DOHH2 (cell line): ENCODE results near the gene NCAPD2.

Experiments used
- H3F3A ChIP-seq: fragments of 200-600 bp; sonication (generic), shearing (Covaris generic); 2 replicates; pipeline ENCODE4 v1.6.0; 2016; ENCODE audit warnings: antibody characterized with exemption, mild to moderate bottlenecking; ENCODE audit not compliant: control insufficient read depth, insufficient read depth
- H3K27ac ChIP-seq: fragments of 200-600 bp; sonication (generic); 2 replicates; pipeline ENCODE4 v1.5.1; 2014; ENCODE audit warnings: low read depth, mild to moderate bottlenecking, low read length, moderate library complexity
- H3K27me3 ChIP-seq: fragments of 200-600 bp; sonication (generic); 2 replicates; pipeline ENCODE4 v1.6.1; 2014; ENCODE audit warnings: mild to moderate bottlenecking, low read length, mixed read lengths; ENCODE audit not compliant: control insufficient read depth
- H3K36me3 ChIP-seq: fragments of 200-600 bp; sonication (generic); 2 replicates; pipeline ENCODE4 v1.6.1; 2014; ENCODE audit warnings: mild to moderate bottlenecking, low read length, moderate library complexity, mixed read lengths; ENCODE audit not compliant: control insufficient read depth
- H3K4me1 ChIP-seq: fragments of 200-600 bp; sonication (generic); 2 replicates; pipeline ENCODE4 v1.6.1; 2014; ENCODE audit warnings: mild to moderate bottlenecking, low read length, mixed read lengths; ENCODE audit not compliant: control insufficient read depth
- H3K4me2 ChIP-seq: fragments of 200-600 bp; sonication (generic); 2 replicates; pipeline ENCODE4 v1.6.0; 2014; ENCODE audit warnings: mild to moderate bottlenecking, low read length, moderate library complexity
- H3K4me3 ChIP-seq: fragments of 200-600 bp; sonication (generic); 2 replicates; pipeline ENCODE4 v1.5.1; 2014; ENCODE audit warnings: mild to moderate bottlenecking, low read length, mixed read lengths
- H3K79me2 ChIP-seq: fragments of 200-600 bp; sonication (generic); 2 replicates; pipeline ENCODE4 v1.6.1; 2014; ENCODE audit warnings: mild to moderate bottlenecking, low read length, mixed read lengths; ENCODE audit not compliant: control insufficient read depth
- H3K9me2 ChIP-seq: fragments of 200-600 bp; sonication (generic); replicated peaks from 2 replicates; pipeline ENCODE4 v1.6.1; 2014; ENCODE audit warnings: mild to moderate bottlenecking, low read length, mixed read lengths; ENCODE audit not compliant: control insufficient read depth
- H3K9me3 ChIP-seq: fragments of 200-600 bp; sonication (generic); 2 replicates; pipeline ENCODE4 v1.6.1; 2014; ENCODE audit warnings: antibody characterized with exemption, low read length, mixed read lengths; ENCODE audit not compliant: control insufficient read depth, insufficient read depth
- H4K20me1 ChIP-seq: fragments of 200-600 bp; sonication (generic); 2 replicates; pipeline ENCODE4 v1.6.0; 2014; ENCODE audit warnings: low read depth, mild to moderate bottlenecking, antibody characterized with exemption, low read length, moderate library complexity; ENCODE audit not compliant: control insufficient read depth, insufficient read depth
- EZH2phosphoT487 ChIP-seq: fragments of 200-600 bp; sonication (generic); IDR thresholded peaks from 2 replicates; pipeline ENCODE4 v1.6.1; 2017; ENCODE audit warnings: borderline replicate concordance, mild to moderate bottlenecking, antibody characterized with exemption, low read length, moderate library complexity, mixed read lengths
- TF ChIP-seq, protein P1 (sequence below): fragments of 200-600 bp; sonication (generic); IDR thresholded peaks from one replicate; pipeline ENCODE4 v1.5.1; 2014; ENCODE audit warnings: antibody characterized with exemption, mild to moderate bottlenecking, low read depth, low read length; ENCODE audit not compliant: poor library complexity, severe bottlenecking

Gene NCAPD2

DNA sequence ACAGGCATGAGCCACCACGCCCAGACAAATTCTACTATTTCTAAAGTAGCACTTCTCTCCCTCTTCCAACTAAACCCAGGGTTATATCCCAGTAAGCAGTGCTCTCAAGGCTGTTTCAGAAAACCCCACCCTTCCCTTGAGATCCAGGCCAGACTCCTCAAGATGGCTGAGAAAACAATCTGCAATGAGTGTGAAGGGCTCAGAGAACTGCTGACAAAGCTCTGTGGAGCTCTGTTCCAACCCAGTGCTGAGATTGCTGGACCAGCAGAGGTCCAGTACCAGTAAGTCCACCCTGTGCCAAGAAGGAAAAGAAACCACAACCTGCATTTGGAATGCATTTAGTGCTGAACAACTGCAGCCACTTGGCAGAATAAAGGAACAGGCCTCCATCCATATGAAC is 65.6 kb downstream of the NCAPD2 start:
- Histone ChIP-seq H3K36me3 (peaks cover 81% of the 10 kb centered on the region), H3K4me1 (peaks cover 22% of the 10 kb centered on the region), H3K9me3 (no peaks in the 10 kb centered on the region), H3F3A (peaks cover 27% of the 10 kb centered on the region), H3K9me2 (no peaks in the 10 kb centered on the region), H3K27me3 (no peaks in the 10 kb centered on the region), H3K27ac (no peak overlapping the region), H4K20me1 (peaks cover 8% of the 10 kb centered on the region), H3K4me3 (no peak overlapping the region), H3K4me2 (no peak overlapping the region), H3K79me2 (peaks cover 55% of the 10 kb centered on the region)
- TF ChIP-seq EZH2phosphoT487, result no peak
- TF ChIP-seq, protein P1, sequence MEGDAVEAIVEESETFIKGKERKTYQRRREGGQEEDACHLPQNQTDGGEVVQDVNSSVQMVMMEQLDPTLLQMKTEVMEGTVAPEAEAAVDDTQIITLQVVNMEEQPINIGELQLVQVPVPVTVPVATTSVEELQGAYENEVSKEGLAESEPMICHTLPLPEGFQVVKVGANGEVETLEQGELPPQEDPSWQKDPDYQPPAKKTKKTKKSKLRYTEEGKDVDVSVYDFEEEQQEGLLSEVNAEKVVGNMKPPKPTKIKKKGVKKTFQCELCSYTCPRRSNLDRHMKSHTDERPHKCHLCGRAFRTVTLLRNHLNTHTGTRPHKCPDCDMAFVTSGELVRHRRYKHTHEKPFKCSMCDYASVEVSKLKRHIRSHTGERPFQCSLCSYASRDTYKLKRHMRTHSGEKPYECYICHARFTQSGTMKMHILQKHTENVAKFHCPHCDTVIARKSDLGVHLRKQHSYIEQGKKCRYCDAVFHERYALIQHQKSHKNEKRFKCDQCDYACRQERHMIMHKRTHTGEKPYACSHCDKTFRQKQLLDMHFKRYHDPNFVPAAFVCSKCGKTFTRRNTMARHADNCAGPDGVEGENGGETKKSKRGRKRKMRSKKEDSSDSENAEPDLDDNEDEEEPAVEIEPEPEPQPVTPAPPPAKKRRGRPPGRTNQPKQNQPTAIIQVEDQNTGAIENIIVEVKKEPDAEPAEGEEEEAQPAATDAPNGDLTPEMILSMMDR, result no peak

DNA sequence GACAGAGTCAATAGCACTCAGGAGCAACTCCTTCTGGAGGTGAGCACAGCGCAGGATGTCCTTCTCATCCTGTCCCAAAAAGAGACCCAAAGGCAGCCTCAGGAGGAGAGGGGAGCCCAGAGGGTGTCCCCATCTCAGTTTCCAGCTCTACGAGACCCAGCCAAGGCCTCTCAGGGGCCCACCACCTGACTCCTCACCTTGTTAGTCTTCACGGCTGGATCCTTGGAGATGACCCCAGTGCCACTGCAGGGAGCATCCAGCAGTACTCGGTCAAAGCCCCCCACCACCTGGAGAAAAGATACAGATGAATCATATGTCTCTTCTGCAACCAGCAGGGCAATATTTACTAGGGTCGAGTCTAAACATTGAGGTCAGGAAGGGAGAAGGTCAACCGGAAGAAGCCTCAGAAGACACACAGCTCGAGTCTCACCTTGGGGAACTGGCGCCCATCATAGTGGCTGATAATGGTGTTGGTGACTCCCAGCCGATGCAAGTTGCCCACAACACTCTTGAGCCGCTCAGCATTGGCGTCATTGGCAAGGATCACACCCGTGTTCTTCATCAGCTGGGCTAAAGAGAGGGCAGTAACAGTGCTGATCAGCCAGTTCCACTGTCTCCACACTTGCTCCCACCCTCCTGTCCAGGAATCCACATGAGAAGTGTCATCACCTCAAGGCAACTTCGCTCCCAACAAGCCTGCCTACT is 66.8 kb downstream of the NCAPD2 start:
- Histone ChIP-seq H3K9me3 (no peaks in the 10 kb centered on the region), H3K79me2 (peaks cover 54% of the 10 kb centered on the region), H3K36me3 (peaks cover 85% of the 10 kb centered on the region), H4K20me1 (peaks cover 8% of the 10 kb centered on the region), H3K27ac (no peak overlapping the region), H3F3A (peaks cover 27% of the 10 kb centered on the region), H3K9me2 (no peaks in the 10 kb centered on the region), H3K4me1 (peaks cover 22% of the 10 kb centered on the region), H3K27me3 (no peaks in the 10 kb centered on the region), H3K4me3 (no peak overlapping the region), H3K4me2 (no peak overlapping the region)
- TF ChIP-seq EZH2phosphoT487, result no peak
- TF ChIP-seq, protein P1, result no peak

DNA sequence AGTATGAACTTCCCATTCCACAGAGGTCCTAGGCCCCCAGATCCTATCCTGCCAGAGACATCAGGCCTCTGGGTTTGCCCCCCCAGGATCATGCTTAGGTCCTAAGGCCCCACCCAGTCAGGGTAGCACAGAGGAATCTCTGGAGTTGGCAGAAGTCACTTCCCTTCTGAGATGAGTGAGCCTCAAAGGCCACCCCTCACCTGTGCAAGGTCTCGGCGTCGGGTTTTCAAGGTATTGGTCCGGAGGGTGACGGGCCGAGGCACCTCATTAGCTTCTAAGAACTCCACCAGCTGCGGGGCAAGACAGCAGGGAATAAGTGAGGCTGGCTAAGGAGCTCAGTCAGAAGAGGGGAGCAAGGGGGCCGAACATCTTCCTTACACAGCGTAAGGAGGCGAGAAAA is 69.0 kb downstream of the NCAPD2 start:
- no peaks in the 10 kb centered on the region for H3K9me2 ChIP-seq
- TF ChIP-seq, protein P1, result no peak
- no peak for TF ChIP-seq EZH2phosphoT487
- H3K4me3 ChIP-seq, result no peak overlapping the region
- H3K36me3 ChIP-seq, result peaks cover 91% of the 10 kb centered on the region
- no peak overlapping the region for H3K27ac ChIP-seq
- H4K20me1 ChIP-seq, result peaks cover 18% of the 10 kb centered on the region
- peaks cover 26% of the 10 kb centered on the region for H3K4me1 ChIP-seq
- peaks cover 28% of the 10 kb centered on the region; the same call in 1 of the 2 replicates for H3F3A ChIP-seq
- H3K79me2 ChIP-seq, result peaks cover 61% of the 10 kb centered on the region
- H3K9me3 ChIP-seq, result no peaks in the 10 kb centered on the region
- no peak overlapping the region for H3K4me2 ChIP-seq
- H3K27me3 ChIP-seq, result no peaks in the 10 kb centered on the region
